GM18951 (cell line): ENCODE measurements around the gene D2HGDH.
"Not testable (repeated sequence)": the region's sequence is repeated elsewhere in the genome, so short reads cannot be mapped to it uniquely, and the experiment has no call there.

Source experiments
- POLR2A ChIP-seq: IDR thresholded peaks from 4 replicates; pipeline ENCODE4 v1.6.1; 2011; ENCODE audit warnings: mild to moderate bottlenecking; ENCODE audit not compliant: insufficient read length, insufficient read depth; ENCODE audit errors: extremely low read depth
- in situ Hi-C: fragments of 300-500 bp; cut with MboI; formaldehyde crosslinking; loops from one replicate; pipeline ENCODE4 v1.12.0; 2022; ENCODE audit warnings: low sequenced_read_pairs, mixed read lengths, inconsistent platforms; ENCODE audit not compliant: unreplicated experiment

The D2HGDH gene

GRCh38 chr2:241793385-241793784, 59.0 kb downstream of the D2HGDH start:
- in situ Hi-C loops, result no loop called here
- TF ChIP-seq POLR2A, result no peak

DNA sequence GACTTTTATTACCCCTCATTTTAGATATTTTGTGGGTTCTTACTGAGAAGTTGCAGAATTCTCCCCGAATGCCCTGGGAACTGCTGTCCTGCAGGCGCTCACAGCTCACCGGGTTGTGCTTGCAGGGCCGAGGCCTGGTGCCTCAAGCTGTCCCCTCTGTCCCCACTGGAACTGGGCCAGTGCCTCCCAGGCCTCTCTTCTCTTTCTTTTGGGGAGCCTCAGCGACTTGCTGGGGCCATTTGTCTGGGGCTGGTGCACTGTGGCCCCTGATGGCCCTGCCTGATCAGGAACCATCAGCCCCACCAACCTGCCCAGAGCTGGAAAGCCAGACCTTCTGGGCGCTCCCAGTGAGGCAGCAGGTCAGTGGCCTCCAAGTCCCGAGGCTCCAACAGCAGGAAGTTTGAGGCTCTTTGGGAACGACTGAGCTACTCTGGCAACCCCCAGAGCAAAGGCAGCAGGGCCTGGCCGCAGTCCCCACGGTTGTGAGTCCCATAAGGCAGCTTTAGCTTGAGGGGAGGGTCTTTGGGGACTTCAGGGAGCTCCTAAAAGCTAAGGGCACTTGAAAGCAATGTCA, 59.9 kb downstream of the D2HGDH start:
- no peak for TF ChIP-seq POLR2A
- in situ Hi-C loops, result no loop called here

DNA sequence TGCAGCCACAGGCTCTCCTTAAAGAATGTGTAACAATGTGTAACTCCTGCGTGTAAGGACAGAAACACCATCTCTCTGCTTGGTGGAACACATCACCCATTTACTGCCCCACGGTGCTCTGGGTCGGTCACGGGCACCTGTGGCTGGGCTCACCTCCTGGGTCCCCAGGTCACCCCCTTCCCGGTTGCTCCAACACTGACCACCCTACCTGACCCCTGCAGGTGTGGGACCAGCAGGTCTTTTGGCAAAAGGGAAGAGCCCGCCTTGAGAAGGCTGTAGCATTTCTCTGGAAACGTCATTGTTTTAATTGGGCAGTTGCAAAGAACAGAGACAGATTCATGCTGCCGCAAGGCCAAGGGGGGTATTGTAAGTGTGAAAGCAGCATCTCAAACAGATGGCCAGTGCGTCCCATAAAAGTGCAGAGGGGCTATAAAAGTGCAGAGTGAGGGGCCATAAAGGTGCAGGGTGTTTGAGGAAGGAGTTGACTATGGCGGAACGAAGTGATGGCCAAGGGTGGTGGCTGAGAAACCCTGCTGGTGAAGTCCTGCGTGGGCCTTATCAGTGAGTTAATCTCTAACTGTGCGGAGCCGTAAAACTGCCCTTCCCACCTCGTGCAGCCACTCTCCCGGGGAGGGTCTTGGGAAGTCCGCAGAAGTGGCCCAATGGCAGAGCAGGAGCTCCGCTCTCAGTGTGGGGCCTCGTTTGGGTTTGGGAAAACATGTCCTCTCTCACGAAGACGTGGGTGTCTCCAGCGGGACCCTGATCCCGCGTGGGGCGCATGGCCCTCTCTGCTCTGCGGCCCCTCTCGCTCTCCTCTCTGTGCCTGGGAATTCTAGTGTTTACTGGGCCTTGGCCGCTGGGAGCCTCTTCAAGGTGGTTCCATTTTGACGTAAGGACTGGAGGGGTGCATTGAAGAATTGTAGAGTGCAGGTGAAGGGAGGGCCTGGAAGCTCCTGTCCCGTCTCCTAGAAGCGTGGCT, 60.9 kb downstream of the D2HGDH start:
- in situ Hi-C loops, result no loop called here
- TF ChIP-seq POLR2A, result no peak

DNA sequence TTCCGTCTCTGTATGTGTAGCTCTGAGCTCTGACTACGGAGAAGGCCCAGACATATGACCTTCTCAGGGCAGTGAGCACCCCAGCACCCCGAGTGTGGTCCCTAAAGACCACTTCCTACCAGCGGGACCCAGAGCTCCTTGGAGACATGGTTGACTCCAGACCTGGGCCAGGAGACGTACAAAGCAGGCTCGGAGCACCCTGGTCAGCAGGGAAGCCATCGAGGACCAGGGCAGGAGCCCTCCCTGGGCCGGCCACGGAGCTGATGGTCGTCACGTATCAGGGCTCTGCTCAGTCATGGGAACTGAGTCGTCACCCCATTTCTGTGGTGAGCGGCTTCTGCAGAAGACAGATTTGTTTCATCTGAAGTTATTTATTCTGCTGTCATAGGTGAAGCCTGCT, 61.8 kb downstream of the D2HGDH start:
- no peak for TF ChIP-seq POLR2A
- in situ Hi-C loops, result no loop called here

- no peak for TF ChIP-seq POLR2A
- in situ Hi-C loops, result no loop called here
These were observed 62.2 kb downstream of the D2HGDH start for GRCh38 chr2:241796610-241797138.

- TF ChIP-seq POLR2A, result no peak
- in situ Hi-C loops, result no loop called here
These were observed 63.1 kb downstream of the D2HGDH start for GRCh38 chr2:241797441-241798080.

DNA sequence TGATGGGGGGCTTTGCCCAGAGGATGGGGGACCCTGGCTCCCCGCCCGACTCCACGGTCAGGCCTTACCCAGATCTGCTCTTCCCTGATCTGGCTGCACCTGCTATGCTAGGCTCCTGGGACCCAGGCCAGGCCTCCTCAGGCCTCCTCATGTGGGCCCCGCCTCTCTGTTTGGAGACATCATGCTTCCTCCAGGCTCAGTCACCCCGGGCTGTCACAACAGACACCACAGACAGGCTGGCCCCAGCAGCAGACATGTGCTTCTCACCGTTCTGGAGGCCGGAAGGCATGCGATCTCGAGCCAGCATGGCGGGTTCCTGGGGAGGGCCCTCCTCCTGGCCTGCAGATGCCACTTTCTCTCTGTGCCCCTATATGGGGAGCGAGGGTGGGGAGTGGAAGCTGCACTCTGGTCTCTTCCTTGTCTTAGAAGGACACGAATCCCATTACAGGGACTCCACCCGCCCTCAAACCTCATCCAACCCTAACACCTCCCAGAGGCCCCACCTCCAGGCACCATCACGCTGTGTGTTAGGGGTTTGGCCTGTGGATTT, 63.7 kb downstream of the D2HGDH start:
- no peak for TF ChIP-seq POLR2A
- in situ Hi-C loops, result no loop called here

DNA sequence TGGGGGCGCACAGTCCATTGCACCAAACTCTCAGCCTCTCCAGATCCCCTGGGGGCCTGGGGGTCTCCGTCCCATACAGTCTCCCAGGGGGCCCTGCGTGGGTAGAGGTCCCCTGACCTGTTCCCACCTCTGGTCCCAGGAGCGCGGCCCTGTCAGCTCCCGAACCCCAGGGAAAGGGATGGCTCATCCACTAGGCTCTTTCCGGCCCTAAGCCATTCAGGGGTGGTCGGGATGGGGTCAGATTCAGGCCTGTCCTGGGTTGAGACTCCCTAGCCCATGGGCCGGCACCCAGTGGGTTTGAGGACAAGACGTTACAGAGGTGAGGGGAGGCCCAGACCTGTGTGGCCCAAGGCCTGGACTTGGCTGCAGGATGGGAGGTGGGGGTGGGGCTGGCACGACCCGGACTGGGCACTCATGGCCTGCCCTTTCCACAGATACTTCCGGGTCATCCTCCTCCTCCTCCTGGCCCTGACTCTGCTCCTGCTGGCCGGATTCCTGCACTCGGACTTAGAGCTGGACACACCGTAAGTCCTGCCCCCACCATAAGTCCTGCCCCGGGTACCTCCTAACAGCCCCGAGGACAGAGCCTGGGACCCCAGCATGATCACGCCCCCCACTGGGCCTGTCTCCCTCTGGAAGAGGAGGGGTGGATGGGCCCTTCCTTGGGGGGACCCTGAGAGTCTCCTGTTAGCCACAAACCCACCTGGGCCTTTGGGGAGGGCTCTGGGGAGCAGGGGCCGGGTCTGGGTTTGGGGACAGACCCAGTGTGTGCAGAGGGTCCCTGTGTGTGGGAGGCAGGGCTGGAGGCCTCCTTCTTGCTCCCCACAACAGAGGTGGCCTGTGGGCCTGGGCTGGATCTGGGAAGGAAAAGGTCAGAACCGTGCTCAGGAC, 64.4 kb downstream of the D2HGDH start:
- TF ChIP-seq POLR2A, result no peak
- in situ Hi-C loops, result no loop called here

- TF ChIP-seq POLR2A, result no peak
- in situ Hi-C loops, result no loop called here
These were observed 65.2 kb downstream of the D2HGDH start for GRCh38 chr2:241799522-241800197.

DNA sequence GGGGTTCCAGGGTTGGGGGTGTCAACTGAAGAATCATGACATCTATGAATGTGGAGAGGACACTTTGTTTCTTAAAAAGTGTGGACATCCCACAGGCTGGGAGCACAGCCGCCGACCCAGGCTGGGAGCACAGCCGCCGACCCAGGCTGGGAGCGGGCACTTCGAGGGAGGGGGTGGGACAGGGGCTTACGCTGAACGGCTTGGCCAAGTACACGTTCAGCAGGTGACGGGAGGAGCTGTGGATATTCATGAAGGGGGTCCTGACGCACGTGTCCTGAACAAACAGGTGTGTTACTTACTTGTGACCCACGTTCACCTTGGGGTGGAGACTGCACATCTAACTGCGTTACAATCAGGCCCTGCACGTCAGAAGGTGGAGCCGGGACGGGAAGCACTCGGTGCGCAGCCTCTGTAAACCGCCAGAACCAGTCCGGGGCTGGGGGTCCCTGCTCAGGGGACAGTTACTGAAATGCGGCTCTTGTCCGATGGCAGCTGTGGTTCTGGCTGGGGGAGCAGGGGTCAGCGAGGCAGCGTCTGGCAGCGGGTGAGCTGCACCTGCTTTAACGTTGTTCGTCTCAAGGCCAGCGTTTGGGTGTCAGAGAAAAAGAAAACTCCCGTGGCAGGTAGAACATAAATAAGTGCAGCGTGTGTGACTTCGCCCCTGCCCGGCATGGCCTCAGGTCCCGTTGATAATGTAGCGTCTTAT, 65.9 kb downstream of the D2HGDH start:
- in situ Hi-C loops, result not testable (repeated sequence)

DNA sequence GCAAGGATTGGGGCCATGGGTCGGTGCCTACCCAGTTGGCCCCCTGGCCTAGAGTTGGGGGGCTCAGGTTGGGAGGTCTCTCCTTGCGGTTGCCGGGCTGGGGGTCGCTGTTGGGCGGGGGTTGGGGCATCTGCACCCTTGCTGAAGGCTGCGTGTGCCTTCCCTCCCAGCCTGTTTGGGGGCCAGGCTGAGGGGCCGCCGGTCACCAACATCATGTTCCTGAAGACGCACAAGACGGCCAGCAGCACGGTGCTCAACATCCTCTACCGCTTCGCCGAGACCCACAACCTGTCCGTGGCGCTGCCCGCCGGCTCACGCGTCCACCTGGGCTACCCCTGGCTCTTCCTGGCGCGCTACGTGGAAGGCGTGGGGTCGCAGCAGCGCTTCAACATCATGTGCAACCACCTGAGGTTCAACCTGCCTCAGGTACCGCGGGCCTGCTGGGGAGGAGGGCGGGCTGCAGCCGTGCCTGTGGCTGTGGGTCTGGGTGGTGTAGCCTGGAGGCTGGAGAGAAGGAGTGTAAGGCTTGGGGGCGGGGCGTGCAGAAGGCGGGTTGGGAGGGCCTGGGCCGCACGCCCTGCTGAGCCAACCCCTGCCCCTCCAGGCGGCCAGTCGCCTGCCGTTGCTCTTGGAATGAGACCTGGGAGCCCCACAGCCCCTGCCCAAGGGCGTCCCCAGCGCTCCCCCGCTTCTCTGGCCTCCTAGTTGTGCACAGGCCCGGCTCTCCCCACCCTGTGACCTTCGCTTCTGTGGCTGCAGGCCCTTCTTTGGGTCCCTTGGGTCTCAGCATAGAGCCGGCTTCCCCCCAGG, 67.4 kb downstream of the D2HGDH start:
- in situ Hi-C loops, result no loop called here
- no peak for TF ChIP-seq POLR2A
